ENCODE results near the gene LARP1B. TPM values are rescaled to one million over a fixed set of nuclear protein-coding genes. Genes with fewer than 3 reads are reported as not detected.
"Not testable (repeated sequence)": the region's sequence is repeated elsewhere in the genome, so short reads cannot be mapped to it uniquely, and the experiment has no call there.

LARP1B gene
- 40.1 and 48.5 TPM in 2 replicates for total RNA-seq

- DNase-seq (ENCODE audit: low read depth) = peak; percentile 80
Measured at GRCh38 chr4:128060699-128061565, at the start of gene LARP1B. LARP1B (plus strand) TSS chr4:128061312; CDS start chr4:128074952, 13,640 bp downstream.

DNA sequence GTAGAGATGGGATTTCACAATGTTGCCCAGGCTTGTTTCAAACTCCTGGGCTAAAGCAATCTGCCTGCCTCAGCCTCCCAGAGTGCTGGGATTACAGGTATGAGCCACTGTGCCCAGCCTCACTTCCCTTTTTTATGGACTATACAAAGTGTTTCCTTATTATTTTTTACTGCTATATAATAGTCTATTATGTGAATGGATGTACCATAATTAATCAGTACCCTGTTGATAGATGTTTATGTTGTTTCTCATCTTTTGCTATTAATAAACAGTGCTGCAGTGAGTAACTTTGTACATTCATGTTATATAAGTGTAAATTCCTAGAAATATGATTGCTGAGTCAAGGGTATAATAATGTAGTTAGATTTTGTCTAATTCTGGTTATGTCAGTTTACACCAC, 35.8 kb upstream of the LARP1B start:
- DNase-seq (ENCODE audit: low read depth) = no peak

DNA sequence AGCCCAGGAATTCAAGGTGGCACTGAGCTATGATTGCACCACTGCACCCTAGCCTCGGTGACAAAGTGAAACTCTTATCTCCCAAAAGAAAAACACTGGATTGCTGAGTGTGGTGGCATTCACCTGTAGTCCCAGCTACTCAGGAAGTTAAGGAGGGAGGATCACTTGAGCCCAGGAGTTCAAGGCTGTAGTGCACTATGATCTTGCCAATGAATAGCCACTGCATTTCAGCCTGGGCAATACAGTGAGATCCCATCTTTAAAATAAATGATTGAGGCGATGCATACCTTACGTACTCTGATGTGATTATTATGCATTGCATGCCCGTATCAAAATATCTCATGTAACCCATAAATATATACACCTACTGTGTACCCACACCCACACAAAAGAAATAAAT, 31.2 kb upstream of the LARP1B start:
- no peak for DNase-seq (ENCODE audit: low read depth)

DNA sequence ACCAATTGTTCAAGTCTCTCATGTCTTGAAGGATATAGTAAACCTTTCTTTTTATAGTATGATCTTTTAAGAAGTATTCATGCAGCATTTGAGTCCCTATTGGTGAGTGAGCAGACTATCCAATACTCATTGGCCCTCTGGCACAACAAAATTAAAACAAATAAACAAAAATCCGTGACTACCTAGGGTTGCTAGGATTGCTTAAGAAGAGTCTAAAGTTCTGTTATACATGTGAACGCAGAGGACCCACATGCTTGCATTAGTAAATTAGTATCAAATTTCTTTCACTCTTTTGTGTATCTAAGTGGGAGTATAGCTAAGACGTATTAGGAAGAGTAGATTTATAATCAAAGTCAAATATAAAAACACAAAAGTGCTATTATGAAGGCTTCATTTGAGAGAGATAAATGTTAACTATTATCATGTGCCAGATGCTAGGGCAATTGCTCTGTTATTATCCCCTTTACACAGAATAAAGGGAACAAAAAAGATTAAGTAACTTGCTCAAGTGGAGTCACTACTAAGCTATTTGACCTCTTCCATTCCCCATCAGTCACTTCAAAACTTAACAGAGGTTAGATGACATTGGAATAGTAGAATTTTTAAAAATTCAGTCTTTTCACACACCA, 29.2 kb upstream of the LARP1B start:
- no peak for DNase-seq (ENCODE audit: low read depth)

GRCh38 chr4:128039568-128039967, 21.5 kb upstream of the LARP1B start:
- DNase-seq (ENCODE audit: low read depth) = no peak

DNA sequence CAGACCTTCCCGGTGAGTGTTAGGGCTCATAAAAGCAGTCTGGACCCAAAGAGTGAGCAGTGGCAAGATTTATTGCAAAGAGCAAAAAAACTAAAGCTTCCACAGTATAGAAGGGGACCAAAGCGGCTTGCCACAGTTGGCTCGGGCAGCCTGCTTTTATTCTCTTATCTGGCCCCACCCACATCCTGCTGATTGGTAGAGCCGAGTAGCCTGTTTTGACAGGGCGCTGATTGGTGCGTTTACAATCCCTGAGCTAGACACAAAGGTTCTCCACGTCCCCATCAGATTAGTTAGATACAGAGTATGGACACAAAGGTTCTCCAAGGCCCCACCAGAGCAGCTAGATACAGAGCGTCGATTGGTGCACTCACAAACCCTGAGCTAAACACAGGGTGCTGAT, 14.1 kb upstream of the LARP1B start:
- not testable (repeated sequence) for DNase-seq (ENCODE audit: low read depth)

GRCh38 chr4:128047514-128047913, 13.6 kb upstream of the LARP1B start:
- not testable (repeated sequence) for DNase-seq (ENCODE audit: low read depth)

- not testable (repeated sequence) for DNase-seq (ENCODE audit: low read depth)
Measured at GRCh38 chr4:128051229-128051628, 9.9 kb upstream of the LARP1B start.

DNA sequence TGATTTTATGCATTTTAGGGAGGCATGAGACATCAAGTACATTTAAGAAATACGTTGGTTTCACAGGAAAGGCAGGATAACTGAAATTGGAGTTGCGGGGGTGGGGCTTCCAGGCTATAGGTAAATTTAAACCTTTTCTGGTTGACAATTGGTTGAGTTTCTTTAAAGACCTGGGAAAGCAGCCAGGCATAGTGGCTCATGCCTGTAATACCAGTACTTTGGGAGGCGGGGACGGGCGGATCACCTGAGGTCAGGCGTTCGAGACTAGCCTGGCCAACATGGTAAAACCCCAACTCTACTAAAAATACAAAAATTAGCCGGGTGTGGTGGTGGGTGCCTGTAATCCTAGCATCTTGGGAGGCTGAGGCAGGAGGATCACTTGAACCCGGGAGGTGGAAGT, 6.2 kb upstream of the LARP1B start:
- not testable (repeated sequence) for DNase-seq (ENCODE audit: low read depth)

DNA sequence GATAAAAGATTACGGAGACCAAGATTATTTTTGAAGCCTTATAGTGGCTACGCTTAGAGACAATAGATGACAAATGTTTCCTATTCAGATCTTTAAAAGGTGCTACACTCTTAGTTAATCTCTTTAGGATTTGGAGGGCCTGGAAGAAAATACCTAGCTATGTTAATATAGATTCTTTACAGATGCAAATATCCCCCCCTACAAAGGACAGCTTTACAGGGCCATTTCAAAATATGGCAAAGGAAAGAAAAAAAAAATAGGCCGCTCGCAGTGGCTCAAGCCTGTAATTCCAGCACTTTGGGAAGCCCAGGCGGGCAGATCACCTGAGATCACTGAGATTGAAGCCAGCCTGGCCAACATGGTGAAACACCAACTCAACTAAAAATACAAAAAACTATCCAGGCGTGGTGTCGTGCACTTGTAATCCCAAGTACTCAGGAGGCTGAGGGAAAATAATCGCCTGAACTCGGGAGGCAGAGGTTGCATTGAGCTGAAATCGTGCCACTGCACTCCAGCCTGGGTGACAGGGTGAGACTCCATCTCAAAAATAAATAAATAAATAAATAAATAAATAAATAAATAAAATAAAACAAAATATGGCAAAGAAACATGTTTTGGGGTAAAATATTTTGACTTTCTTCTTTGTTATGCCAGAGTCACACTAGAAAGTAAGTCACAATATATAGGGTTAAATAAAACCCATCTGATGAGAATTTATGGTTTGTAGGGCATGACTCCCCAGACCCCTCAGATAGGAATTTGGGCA, 5.5 kb upstream of the LARP1B start:
- DNase-seq (ENCODE audit: low read depth) = not testable (repeated sequence)

DNA sequence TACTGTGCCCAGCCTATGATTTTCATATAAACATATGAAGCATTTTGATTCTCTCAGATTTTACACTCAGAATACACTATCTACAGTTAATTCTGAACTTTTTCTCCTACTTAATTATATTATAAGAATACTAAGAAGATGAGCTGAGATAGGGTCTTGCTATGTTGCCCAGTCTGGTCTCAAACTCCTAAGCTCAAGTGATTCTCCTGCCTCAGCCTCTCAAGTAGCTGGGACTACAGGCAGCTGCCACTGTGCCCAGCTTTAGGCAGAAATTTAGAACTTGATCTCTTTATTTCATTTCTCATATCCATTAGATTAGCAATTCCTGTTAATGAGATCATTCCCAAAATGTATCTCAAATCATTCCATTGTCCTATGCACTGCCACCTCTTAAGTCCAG, 4.7 kb upstream of the LARP1B start:
- DNase-seq (ENCODE audit: low read depth) = no peak

DNA sequence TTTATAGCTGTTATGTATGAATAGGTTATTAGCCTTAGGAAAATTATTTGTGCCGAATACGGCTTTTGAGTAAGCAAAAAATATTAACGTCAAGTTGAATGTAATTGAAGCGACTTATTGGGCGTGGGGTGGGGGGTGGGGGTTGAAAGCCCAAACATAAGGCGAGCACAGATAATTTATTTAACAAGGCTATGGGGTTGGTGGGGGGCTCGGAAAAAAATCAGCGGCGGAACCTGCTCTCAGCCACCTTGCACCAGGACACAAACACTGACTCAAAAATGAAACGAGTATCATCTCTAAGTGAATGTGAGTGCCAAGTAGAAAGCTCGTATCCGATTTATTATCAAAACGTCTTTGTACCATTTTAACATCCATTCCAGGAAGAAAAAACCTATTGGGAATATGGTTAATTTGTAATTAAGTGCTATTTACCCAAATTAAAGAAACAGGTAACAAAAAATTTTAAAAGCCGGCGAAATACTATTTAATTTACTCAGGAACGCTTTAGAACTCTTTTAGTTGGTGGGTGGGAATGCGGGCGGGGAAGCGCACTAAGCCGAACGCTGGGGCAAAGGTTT, 902 bp upstream of the LARP1B start:
- DNase-seq (ENCODE audit: low read depth) = peak; percentile 39

GRCh38 chr4:128061566-128062536, 739 bp downstream of the LARP1B start:
- DNase-seq (ENCODE audit: low read depth) = peak; percentile 58

DNA sequence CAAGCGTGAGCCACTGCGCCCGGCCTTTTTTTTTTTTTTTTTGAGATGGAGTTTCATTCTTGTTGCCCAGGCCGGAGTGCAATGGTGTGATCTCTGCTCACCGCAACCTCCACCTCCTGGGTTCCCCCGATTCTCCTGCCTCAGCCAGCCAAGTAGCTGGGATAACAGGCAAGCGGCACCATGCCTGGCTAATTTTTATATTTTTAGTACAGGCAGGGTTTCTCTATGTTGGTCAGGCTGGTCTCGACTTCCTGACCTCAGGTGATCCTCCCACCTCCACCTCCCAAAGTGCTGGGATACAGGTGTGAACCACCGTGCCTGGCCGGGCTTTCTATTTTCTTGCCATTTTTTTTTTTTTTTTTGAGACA, 5.3 kb downstream of the LARP1B start:
- DNase-seq (ENCODE audit: low read depth) = not testable (repeated sequence)

DNA sequence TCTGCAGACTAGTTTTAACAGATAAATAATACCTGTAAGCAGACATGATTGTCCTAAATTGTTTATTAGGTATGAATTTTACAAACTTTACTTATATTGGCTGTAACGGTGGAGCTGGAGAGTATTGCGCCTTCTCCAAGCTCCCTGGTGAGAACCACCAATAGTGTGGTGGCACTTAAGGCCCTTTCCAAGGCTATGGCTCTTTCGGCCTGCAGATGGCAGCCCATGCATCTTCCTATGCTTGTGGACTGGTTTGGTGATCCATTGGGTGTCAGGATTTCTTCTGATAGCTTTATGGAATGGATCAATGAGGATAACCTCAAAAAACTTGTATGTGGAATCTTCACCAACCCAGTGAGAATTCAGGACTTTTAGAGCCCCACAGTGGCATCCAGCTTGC, 7.8 kb downstream of the LARP1B start:
- DNase-seq (ENCODE audit: low read depth) = peak; percentile 31

GRCh38 chr4:128076464-128076863, 15.4 kb downstream of the LARP1B start:
- DNase-seq (ENCODE audit: low read depth) = no peak

DNA sequence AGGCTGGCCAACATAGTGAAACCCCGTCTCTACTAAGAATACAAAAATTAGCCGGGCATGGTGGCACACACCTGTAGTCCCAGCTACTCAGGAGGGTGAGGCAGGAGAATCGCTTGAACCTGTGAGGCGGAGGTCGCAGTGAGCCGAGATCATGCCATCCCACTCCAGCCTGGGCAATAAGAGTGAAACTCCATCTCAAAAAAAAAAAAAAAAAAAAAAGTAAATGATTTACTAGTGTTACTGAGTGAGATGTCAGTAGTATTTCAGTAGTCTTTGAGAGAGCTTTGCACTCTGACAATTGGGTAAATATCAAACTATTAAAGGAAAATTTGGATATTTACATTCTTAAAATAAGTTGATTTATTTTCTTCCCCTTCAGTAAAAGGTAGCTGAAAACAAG, 34.2 kb downstream of the LARP1B start:
- peak; percentile 11 for DNase-seq (ENCODE audit: low read depth)

- DNase-seq (ENCODE audit: low read depth) = no peak
Measured at GRCh38 chr4:128107766-128108165, 46.7 kb downstream of the LARP1B start.

DNA sequence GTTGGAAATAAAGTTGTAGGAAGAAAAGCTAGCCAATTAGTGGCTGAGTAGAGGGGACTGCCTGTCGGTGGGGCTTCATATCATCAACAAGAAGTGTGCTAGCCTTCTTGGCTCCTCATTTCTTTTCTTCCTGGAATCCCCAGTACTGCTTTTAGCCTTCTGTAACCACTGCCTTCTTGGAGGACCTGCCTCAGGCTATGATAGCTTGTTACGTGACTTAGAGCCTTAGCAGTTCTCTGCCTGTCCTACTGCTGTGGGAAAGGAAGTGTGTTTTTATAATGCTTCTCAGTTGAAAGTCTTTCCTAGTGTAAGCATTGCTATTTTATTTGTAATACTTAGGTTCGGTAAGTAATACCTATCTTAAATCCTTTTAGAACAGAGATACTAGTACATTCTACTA, 61.9 kb downstream of the LARP1B start:
- peak; percentile 38 for DNase-seq (ENCODE audit: low read depth)

GRCh38 chr4:128130621-128131020, 69.5 kb downstream of the LARP1B start:
- DNase-seq (ENCODE audit: low read depth) = peak; percentile 75

DNA sequence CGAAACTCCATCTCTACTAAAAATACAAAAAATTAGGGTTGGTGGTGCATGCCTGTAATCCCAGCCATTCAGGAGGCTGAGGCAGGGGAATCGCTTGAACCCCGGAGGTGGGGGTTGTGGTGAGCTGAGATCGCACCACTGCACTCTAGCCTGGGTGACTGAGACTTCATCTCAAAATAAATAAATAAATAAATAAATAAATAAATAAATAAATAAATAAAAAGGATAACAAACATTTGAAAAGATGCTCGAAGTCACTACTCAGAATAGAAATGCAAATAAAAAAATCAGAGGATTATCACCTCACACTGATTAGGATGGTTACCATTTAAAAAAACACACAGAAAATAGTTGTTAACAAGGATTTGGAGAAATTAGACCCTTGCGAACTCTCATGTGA, 73.8 kb downstream of the LARP1B start:
- DNase-seq (ENCODE audit: low read depth) = no peak

Measured in renal cortical epithelial cell (primary cell).